CD4-positive, CD25-positive, alpha-beta regulatory T cell (primary cell): ENCODE data around the gene DCN. TPM values are rescaled to one million over a fixed set of nuclear protein-coding genes. Genes with fewer than 3 reads are reported as not detected.

ENCODE experiments used
- ATAC-seq, 2 donors: fragments of 150-1000 bp; cut with Tn5 transposase; one replicate each; pipeline ENCODE4 v1.10.0; 2021; ENCODE audit warnings: low read depth in 2 of 2, moderate number of reproducible peaks in 2 of 2, moderate library complexity in 1 of 2
- DNase-seq, 3 donors: peaks; one replicate each; pipeline versions ENCODE4 v3.0.0 to v3.0.0-alpha.2; 2012 to 2022; ENCODE audit warnings: mixed read lengths in 1 of 3
- H3K27ac ChIP-seq: one replicate; pipeline ENCODE4 v1.7.0; 2013; ENCODE audit warnings: mild to moderate bottlenecking, low read length; ENCODE audit not compliant: insufficient read depth, poor library complexity, severe bottlenecking
- H3K27me3 ChIP-seq: one replicate; pipeline ENCODE4 v1.7.0; 2013; ENCODE audit warnings: low read length; ENCODE audit not compliant: control insufficient read depth, insufficient read depth
- H3K36me3 ChIP-seq: one replicate; pipeline ENCODE4 v1.7.0; 2013; ENCODE audit warnings: mild to moderate bottlenecking, low read length, moderate library complexity; ENCODE audit not compliant: control insufficient read depth, insufficient read depth
- H3K4me1 ChIP-seq: 2 replicates; pipeline ENCODE4 v1.7.0; 2013; ENCODE audit warnings: mild to moderate bottlenecking, low read length; ENCODE audit not compliant: insufficient read depth, control insufficient read depth, poor library complexity, severe bottlenecking
- H3K4me3 ChIP-seq: one replicate; pipeline ENCODE4 v1.7.0; 2013; ENCODE audit warnings: low read depth, mild to moderate bottlenecking, low read length, moderate library complexity
- H3K9me3 ChIP-seq, 2 experiments: 1 replicate in 1 of 2; 2 replicates in 1 of 2; pipeline ENCODE4 v1.7.0; 2013; ENCODE audit warnings: low read length in 2 of 2, mild to moderate bottlenecking in 1 of 2, moderate library complexity in 1 of 2; ENCODE audit not compliant: control insufficient read depth in 2 of 2
- H3K27ac Mint-ChIP-seq, 3 donors: one replicate each; pipeline ENCODE4 v1.8.0; 2020 to 2022; ENCODE audit warnings: mild to moderate bottlenecking in 3 of 3, mixed read lengths in 3 of 3, moderate library complexity in 2 of 3
- H3K27me3 Mint-ChIP-seq: one replicate; pipeline ENCODE4 v1.8.0; 2022; ENCODE audit warnings: mild to moderate bottlenecking, mixed read lengths
- H3K36me3 Mint-ChIP-seq: one replicate; pipeline ENCODE4 v1.8.0; 2020; ENCODE audit warnings: mixed read lengths
- H3K4me1 Mint-ChIP-seq, 4 donors: one replicate each; pipeline ENCODE4 v1.8.0; 2020 to 2022; ENCODE audit warnings: mixed read lengths in 4 of 4, mild to moderate bottlenecking in 1 of 4
- H3K4me3 Mint-ChIP-seq, 4 donors: one replicate each; pipeline ENCODE4 v1.8.0; 2020 to 2022; ENCODE audit warnings: mild to moderate bottlenecking in 4 of 4, mixed read lengths in 4 of 4, moderate library complexity in 3 of 4
- H3K9me3 Mint-ChIP-seq, 7 donors: one replicate each; pipeline ENCODE4 v1.8.0; 2020 to 2022; ENCODE audit warnings: mixed read lengths in 7 of 7, mild to moderate bottlenecking in 3 of 7, moderate library complexity in 2 of 7
- polyA plus RNA-seq, 4 donors: library from polyadenylated mRNA; unstranded; fragments of 300-500 nt; fragmentation: Illumina TruSeq; gene quantifications; one replicate each; pipeline ENCODE4 v1.2.3, GENCODE V29; 2021
- total RNA-seq: library from RNA; stranded (reverse); gene quantifications from one replicate; pipeline ENCODE4 v1.2.3, GENCODE V29; 2022

DCN gene
- total RNA-seq (not detected), polyA plus RNA-seq (not detected)

GRCh38 chr12:91182636-91183455, at the start of gene DCN:
DCN (minus strand) TSS chr12:91182817; CDS start chr12:91178552, 4,265 bp downstream.
- Mint-ChIP-seq H3K4me3 (no peak within 1 kb of the TSS), H3K27me3 (no peaks in the 10 kb centered on the region), H3K4me1 (no peaks in the 10 kb centered on the region), H3K9me3 (no peaks in the 10 kb centered on the region), H3K27ac (no peak within 1 kb of the TSS), H3K36me3 (no peaks in the 10 kb centered on the region)
- H3K9me3 ChIP-seq: no peaks in the 10 kb centered on the region
- H3K4me1 ChIP-seq: no peaks in the 10 kb centered on the region
- H3K27ac ChIP-seq: no peak within 1 kb of the TSS
- no peaks in the 10 kb centered on the region for H3K27me3 ChIP-seq
- DNase-seq (no peak), ATAC-seq (no peak)
- H3K36me3 ChIP-seq: no peaks in the 10 kb centered on the region
- H3K4me3 ChIP-seq: no peak within 1 kb of the TSS

- H3K27me3 Mint-ChIP-seq: no peaks in the 10 kb centered on the region
- no peak overlapping the region for H3K27ac Mint-ChIP-seq
- DNase-seq: no peak
These were observed 48.2 kb upstream of the DCN start for GRCh38 chr12:91230841-91231240.

GRCh38 chr12:91226951-91227350, 44.3 kb upstream of the DCN start:
- H3K27me3 ChIP-seq: no peaks in the 10 kb centered on the region
- peaks cover 0 to 1% (median 0%) of the 10 kb centered on the region in 7 donors for H3K9me3 Mint-ChIP-seq
- H3K4me3 ChIP-seq: no peak overlapping the region
- ATAC-seq: no peak
- no peaks in the 10 kb centered on the region for H3K4me1 ChIP-seq
- H3K9me3 ChIP-seq: no peaks in the 10 kb centered on the region
- no peaks in the 10 kb centered on the region for H3K4me1 Mint-ChIP-seq
- no peak overlapping the region for H3K4me3 Mint-ChIP-seq
- H3K36me3 Mint-ChIP-seq: no peaks in the 10 kb centered on the region
- H3K27ac ChIP-seq: no peak overlapping the region
- no peaks in the 10 kb centered on the region for H3K27me3 Mint-ChIP-seq
- H3K36me3 ChIP-seq: no peaks in the 10 kb centered on the region
- H3K27ac Mint-ChIP-seq: no peak overlapping the region
- DNase-seq: no peak

More at GRCh38 chr12:91230841-91231240, 48.2 kb upstream of the DCN start:
- H3K27ac ChIP-seq: no peak overlapping the region
- Mint-ChIP-seq H3K36me3 (no peaks in the 10 kb centered on the region), H3K9me3 (peaks cover 0 to 1% (median 0%) of the 10 kb centered on the region in 7 donors), H3K4me1 (no peaks in the 10 kb centered on the region), H3K4me3 (no peak overlapping the region)
- no peak overlapping the region for H3K4me3 ChIP-seq
- H3K36me3 ChIP-seq: no peaks in the 10 kb centered on the region
- H3K9me3 ChIP-seq: no peaks in the 10 kb centered on the region
- no peaks in the 10 kb centered on the region for H3K4me1 ChIP-seq
- ATAC-seq: no peak
- H3K27me3 ChIP-seq: no peaks in the 10 kb centered on the region

- H3K27me3 ChIP-seq: no peaks in the 10 kb centered on the region
- Mint-ChIP-seq H3K9me3 (peaks cover 0 to 1% (median 0%) of the 10 kb centered on the region in 7 donors), H3K27me3 (no peaks in the 10 kb centered on the region), H3K4me3 (no peak overlapping the region), H3K4me1 (no peaks in the 10 kb centered on the region), H3K27ac (no peak overlapping the region), H3K36me3 (no peaks in the 10 kb centered on the region)
- no peaks in the 10 kb centered on the region for H3K4me1 ChIP-seq
- DNase-seq (no peak), ATAC-seq (no peak)
- no peak overlapping the region for H3K4me3 ChIP-seq
- H3K36me3 ChIP-seq: no peaks in the 10 kb centered on the region
- H3K27ac ChIP-seq: no peak overlapping the region
- H3K9me3 ChIP-seq: no peaks in the 10 kb centered on the region
These were observed 42.7 kb upstream of the DCN start for GRCh38 chr12:91225316-91225715.

GRCh38 chr12:91224401-91224800, 41.8 kb upstream of the DCN start:
- no peak overlapping the region for H3K4me3 ChIP-seq
- DNase-seq (no peak), ATAC-seq (no peak)
- H3K27me3 ChIP-seq: no peaks in the 10 kb centered on the region
- Mint-ChIP-seq H3K9me3 (peaks cover 0 to 4% (median 0%) of the 10 kb centered on the region in 7 donors), H3K27ac (no peak overlapping the region), H3K4me3 (no peak overlapping the region), H3K36me3 (no peaks in the 10 kb centered on the region), H3K27me3 (no peaks in the 10 kb centered on the region), H3K4me1 (no peaks in the 10 kb centered on the region)
- H3K27ac ChIP-seq: no peak overlapping the region
- H3K4me1 ChIP-seq: no peaks in the 10 kb centered on the region
- no peaks in the 10 kb centered on the region for H3K36me3 ChIP-seq
- H3K9me3 ChIP-seq: no peaks in the 10 kb centered on the region

- H3K36me3 Mint-ChIP-seq: no peaks in the 10 kb centered on the region
- Histone ChIP-seq H3K9me3 (no peaks in the 10 kb centered on the region), H3K27ac (no peak overlapping the region), H3K27me3 (no peaks in the 10 kb centered on the region), H3K36me3 (no peaks in the 10 kb centered on the region), H3K4me1 (no peaks in the 10 kb centered on the region), H3K4me3 (no peak overlapping the region)
- no peak for DNase-seq
- peaks cover 0 to 4% (median 0%) of the 10 kb centered on the region in 7 donors for H3K9me3 Mint-ChIP-seq
- H3K27me3 Mint-ChIP-seq: no peaks in the 10 kb centered on the region
- H3K4me3 Mint-ChIP-seq: no peak overlapping the region
- no peak overlapping the region for H3K27ac Mint-ChIP-seq
- no peaks in the 10 kb centered on the region for H3K4me1 Mint-ChIP-seq
- ATAC-seq: no peak
These were observed 40.1 kb upstream of the DCN start for GRCh38 chr12:91222746-91223145.

GRCh38 chr12:91219919-91220318, 37.3 kb upstream of the DCN start:
- Mint-ChIP-seq H3K9me3 (peaks cover 0 to 4% (median 0%) of the 10 kb centered on the region in 7 donors), H3K4me1 (no peaks in the 10 kb centered on the region), H3K36me3 (no peaks in the 10 kb centered on the region), H3K4me3 (no peak overlapping the region), H3K27me3 (no peaks in the 10 kb centered on the region), H3K27ac (no peak overlapping the region)
- Histone ChIP-seq H3K4me1 (no peaks in the 10 kb centered on the region), H3K27ac (no peak overlapping the region), H3K27me3 (no peaks in the 10 kb centered on the region), H3K9me3 (no peaks in the 10 kb centered on the region), H3K4me3 (no peak overlapping the region), H3K36me3 (no peaks in the 10 kb centered on the region)
- DNase-seq: no peak
- ATAC-seq: no peak

- Histone ChIP-seq H3K9me3 (no peaks in the 10 kb centered on the region), H3K27ac (no peak overlapping the region), H3K4me3 (no peak overlapping the region), H3K27me3 (no peaks in the 10 kb centered on the region), H3K4me1 (no peaks in the 10 kb centered on the region), H3K36me3 (no peaks in the 10 kb centered on the region)
- Mint-ChIP-seq H3K36me3 (no peaks in the 10 kb centered on the region), H3K4me1 (no peaks in the 10 kb centered on the region), H3K4me3 (no peak overlapping the region), H3K27me3 (no peaks in the 10 kb centered on the region), H3K27ac (no peak overlapping the region), H3K9me3 (peaks cover 0 to 4% (median 0%) of the 10 kb centered on the region in 7 donors)
- ATAC-seq: no peak
- DNase-seq: no peak
These were observed 36.9 kb upstream of the DCN start for GRCh38 chr12:91219511-91219910.
